HG02623 (cell line): ENCODE measurements around the gene ZNF343.
"Not testable (repeated sequence)": the region's sequence is repeated elsewhere in the genome, so short reads cannot be mapped to it uniquely, and the experiment has no call there.

Experiments used
- ATAC-seq: cut with Tn5 transposase; IDR thresholded peaks from one replicate; pipeline ENCODE4 v1.9.1; 2021; ENCODE audit warnings: moderate library complexity; ENCODE audit not compliant: unreplicated experiment

ZNF343 gene

GRCh38 chr20:2521369-2522305 is 12.9 kb upstream of the ZNF343 start:
- no peak for ATAC-seq

GRCh38 chr20:2520617-2521016 is 11.9 kb upstream of the ZNF343 start:
- ATAC-seq, result no peak

- ATAC-seq, result no peak
These were observed 10.5 kb upstream of the ZNF343 start for GRCh38 chr20:2519115-2519809.

GRCh38 chr20:2518558-2518957 is 9.8 kb upstream of the ZNF343 start:
- no peak for ATAC-seq

- ATAC-seq, result no peak
These were observed 9.4 kb upstream of the ZNF343 start for GRCh38 chr20:2518096-2518495.

- ATAC-seq, result no peak
These were observed 7.7 kb upstream of the ZNF343 start for GRCh38 chr20:2516399-2516798.

GRCh38 chr20:2515203-2515602 is 6.5 kb upstream of the ZNF343 start:
- ATAC-seq, result no peak

GRCh38 chr20:2509794-2510193 is 1.1 kb upstream of the ZNF343 start:
- no peak for ATAC-seq

GRCh38 chr20:2509468-2509781 is 710 bp upstream of the ZNF343 start:
- ATAC-seq, result no peak

GRCh38 chr20:2507875-2508630 is 662 bp downstream of the ZNF343 start:
- no peak for ATAC-seq

GRCh38 chr20:2507464-2507863 is 1.3 kb downstream of the ZNF343 start:
- ATAC-seq, result no peak

- not testable (repeated sequence) for ATAC-seq
These were observed 2.3 kb downstream of the ZNF343 start for GRCh38 chr20:2506426-2506825.

GRCh38 chr20:2504803-2505202 is 3.9 kb downstream of the ZNF343 start:
- not testable (repeated sequence) for ATAC-seq

GRCh38 chr20:2502808-2503384 is 5.8 kb downstream of the ZNF343 start:
- not testable (repeated sequence) for ATAC-seq

GRCh38 chr20:2485661-2486060 is 23.1 kb downstream of the ZNF343 start:
- no peak for ATAC-seq

- ATAC-seq, result no peak
These were observed 23.6 kb downstream of the ZNF343 start for GRCh38 chr20:2485080-2485479.

- no peak for ATAC-seq
These were observed 25.2 kb downstream of the ZNF343 start for GRCh38 chr20:2483504-2483903.

GRCh38 chr20:2480381-2480780 is 28.3 kb downstream of the ZNF343 start:
- no peak for ATAC-seq

GRCh38 chr20:2476742-2477615 is 31.7 kb downstream of the ZNF343 start:
- ATAC-seq, result no peak
